Tibial artery (tissue), 4 donors: ENCODE measurements around the gene TMEM106A.
"Not testable (repeated sequence)": the region's sequence is repeated elsewhere in the genome, so short reads cannot be mapped to it uniquely, and the experiment has no call there.

Experiments used
- DNase-seq, 2 donors: peaks; one replicate each; pipeline ENCODE4 v3.0.0-alpha.2; 2019
- H3K27ac ChIP-seq, 2 donors: fragments of 200-600 bp; sonication (generic) in 1 of 2; 1 replicate in 1 of 2; 2 replicates in 1 of 2; pipeline ENCODE4 v1.5.1; 2018 to 2019; ENCODE audit warnings: mild to moderate bottlenecking in 1 of 2
- H3K27me3 ChIP-seq, 2 donors: fragments of 200-600 bp; sonication (generic) in 1 of 2; one replicate each; pipeline versions ENCODE4 v1.5.1 to v1.6.0; 2016 to 2019
- H3K36me3 ChIP-seq, 3 donors: fragments of 200-600 bp; sonication (generic) in 2 of 3; one replicate each; pipeline ENCODE4 v1.5.1; 2016 to 2019; ENCODE audit warnings: mild to moderate bottlenecking in 2 of 3
- H3K4me1 ChIP-seq, 4 donors: fragments of 200-600 bp; sonication (generic) in 2 of 4; 1 replicate in 3 of 4; 2 replicates in 1 of 4; pipeline ENCODE4 v1.5.1; 2016 to 2019
- H3K4me3 ChIP-seq, 2 donors: fragments of 200-600 bp; sonication (generic) in 1 of 2; 1 replicate in 1 of 2; 2 replicates in 1 of 2; pipeline ENCODE4 v1.5.1; 2018 to 2019; ENCODE audit warnings: mild to moderate bottlenecking in 2 of 2
- H3K9me3 ChIP-seq, 3 donors: fragments of 200-600 bp; sonication (generic) in 1 of 3; one replicate each; pipeline ENCODE4 v1.5.1; 2016 to 2019
- intact Hi-C: fragments of 100-400 bp; cut with DNase I; formaldehyde crosslinking; loops from one replicate; pipeline ENCODE4 v1.15.0; 2023; ENCODE audit warnings: low total_unique reads
- TF ChIP-seq, protein P1 (sequence below), 2 experiments: fragments of 200-600 bp in 1 of 2; fragments of 450-650 bp in 1 of 2; IDR thresholded peaks; one replicate each; pipeline ENCODE4 v1.5.1; 2017 to 2019; ENCODE audit warnings: antibody characterized with exemption in 2 of 2, mild to moderate bottlenecking in 1 of 2, moderate library complexity in 1 of 2

The TMEM106A gene

DNA sequence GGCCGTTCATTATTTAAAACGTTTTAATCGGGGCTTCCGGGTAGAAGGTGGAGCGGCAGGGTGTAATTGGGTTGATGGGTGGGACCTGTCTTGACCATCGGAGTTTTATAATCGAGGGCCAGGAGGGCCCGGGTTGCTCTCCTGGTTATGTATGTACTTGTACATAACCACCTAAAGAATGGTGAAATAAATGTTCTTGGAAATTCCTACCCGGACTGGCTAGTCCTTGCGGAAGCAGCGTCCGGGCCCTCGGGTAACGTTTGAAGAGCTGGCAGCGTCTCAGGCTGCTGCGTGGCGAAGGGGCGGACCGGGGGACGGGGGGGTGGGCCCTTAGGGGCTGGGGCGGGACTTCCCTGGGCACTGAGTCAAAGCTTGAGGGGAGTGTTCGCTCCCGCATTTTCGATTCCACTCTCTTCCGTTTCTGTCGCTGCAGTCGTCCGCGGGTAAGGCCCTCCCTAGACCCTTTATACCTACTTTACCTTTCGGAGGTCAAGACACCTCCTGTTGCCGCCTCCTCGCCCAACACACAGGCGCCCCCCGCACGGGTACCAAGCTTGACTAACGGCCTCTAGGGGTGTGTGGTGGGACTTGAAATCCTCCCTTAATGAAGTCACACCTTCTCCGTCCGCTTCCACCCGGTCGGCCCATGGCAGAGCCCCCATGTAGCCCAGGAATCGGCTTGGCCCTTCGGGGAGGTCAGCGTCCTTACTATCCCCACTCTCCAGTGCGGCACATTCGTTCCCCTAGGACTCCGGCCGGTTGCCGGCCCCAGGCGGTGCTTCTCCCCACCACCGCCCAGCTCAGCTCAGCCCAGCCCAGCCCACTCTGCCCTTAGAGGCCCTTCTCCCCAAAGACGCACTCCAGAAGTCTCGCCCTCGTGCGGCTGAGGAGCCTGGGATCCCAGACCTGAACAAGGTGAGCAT, at the start of gene TMEM106A:
Gene TMEM106A (plus strand): TSS at position 396 of the 923 bp plus-strand sequence. CDS start 1,167 bp downstream, outside the sequence.
- Histone ChIP-seq H3K27ac (peak within 1 kb of the TSS; percentile 75), H3K27me3 (no peaks in the 10 kb centered on the region), H3K36me3 (peaks cover 21 to 52% (median 42%) of the 10 kb centered on the region in 3 donors), H3K9me3 (no peaks in the 10 kb centered on the region), H3K4me3 (peak within 1 kb of the TSS; percentile 57 to 58), H3K4me1 (peaks cover 0 to 21% (median 17%) of the 10 kb centered on the region in 4 donors)
- DNase-seq: peak; percentile 79 to 89
- intact Hi-C loops: loop anchor here (5.0 kb wide), 1 partner anchor 126 kb away; no protein-coding TSS in a partner anchor
- TF ChIP-seq, protein P1, sequence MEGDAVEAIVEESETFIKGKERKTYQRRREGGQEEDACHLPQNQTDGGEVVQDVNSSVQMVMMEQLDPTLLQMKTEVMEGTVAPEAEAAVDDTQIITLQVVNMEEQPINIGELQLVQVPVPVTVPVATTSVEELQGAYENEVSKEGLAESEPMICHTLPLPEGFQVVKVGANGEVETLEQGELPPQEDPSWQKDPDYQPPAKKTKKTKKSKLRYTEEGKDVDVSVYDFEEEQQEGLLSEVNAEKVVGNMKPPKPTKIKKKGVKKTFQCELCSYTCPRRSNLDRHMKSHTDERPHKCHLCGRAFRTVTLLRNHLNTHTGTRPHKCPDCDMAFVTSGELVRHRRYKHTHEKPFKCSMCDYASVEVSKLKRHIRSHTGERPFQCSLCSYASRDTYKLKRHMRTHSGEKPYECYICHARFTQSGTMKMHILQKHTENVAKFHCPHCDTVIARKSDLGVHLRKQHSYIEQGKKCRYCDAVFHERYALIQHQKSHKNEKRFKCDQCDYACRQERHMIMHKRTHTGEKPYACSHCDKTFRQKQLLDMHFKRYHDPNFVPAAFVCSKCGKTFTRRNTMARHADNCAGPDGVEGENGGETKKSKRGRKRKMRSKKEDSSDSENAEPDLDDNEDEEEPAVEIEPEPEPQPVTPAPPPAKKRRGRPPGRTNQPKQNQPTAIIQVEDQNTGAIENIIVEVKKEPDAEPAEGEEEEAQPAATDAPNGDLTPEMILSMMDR (IDR thresholded peaks at IDR 0.05): peak; percentile 27 to 43

GRCh38 chr17:43165971-43166370, 45.7 kb upstream of the TMEM106A start:
- not testable (repeated sequence) for DNase-seq, H3K27ac ChIP-seq, H3K9me3 ChIP-seq, H3K27me3 ChIP-seq, H3K4me3 ChIP-seq
- intact Hi-C loops: loop anchor here (5.0 kb wide), 1 partner anchor 39 kb away; the partner anchor contains the start of gene BRCA1
- H3K36me3 ChIP-seq: peaks cover 0 to 12% (median 0%) of the 10 kb centered on the region in 3 donors
- H3K4me1 ChIP-seq: peaks cover 0 to 15% (median 9%) of the 10 kb centered on the region in 4 donors

DNA sequence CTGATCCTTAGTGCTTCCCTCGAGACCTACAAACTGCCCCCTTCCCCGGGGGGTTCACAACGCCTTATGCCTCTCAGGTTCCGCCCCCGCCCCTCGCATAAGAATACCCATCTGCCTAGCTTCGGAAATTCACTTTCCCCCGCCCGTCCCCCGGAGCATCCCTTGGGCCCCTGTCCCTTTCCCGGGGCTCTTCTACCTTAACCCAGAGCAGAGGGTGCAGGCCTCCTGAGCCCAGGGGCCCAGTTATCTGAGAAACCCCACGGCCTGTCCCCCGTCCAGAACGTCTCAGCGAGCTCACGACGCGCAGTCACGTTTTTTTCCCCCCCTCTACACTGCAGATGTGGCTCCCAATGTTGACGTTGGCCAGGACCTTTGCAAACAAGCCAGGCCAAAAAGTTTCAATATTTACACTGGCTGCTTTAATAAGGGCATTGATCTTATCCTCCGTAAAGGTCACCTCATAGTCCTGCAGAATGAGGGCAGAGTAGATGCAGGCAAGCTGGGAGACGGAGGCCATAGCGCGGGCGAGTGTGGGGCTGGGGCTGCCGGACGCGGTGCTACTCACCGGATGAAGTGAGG, 42.0 kb upstream of the TMEM106A start:
- TF ChIP-seq, protein P1 (IDR thresholded peaks at IDR 0.05): no peak
- Histone ChIP-seq H3K4me3 (peak overlapping the region; percentile 85 to 86), H3K36me3 (peaks cover 0 to under 1% (median 0%) of the 10 kb centered on the region in 3 donors), H3K9me3 (no peaks in the 10 kb centered on the region), H3K4me1 (peaks cover 11 to 44% (median 35%) of the 10 kb centered on the region in 4 donors), H3K27ac (peak overlapping the region; percentile 96 to 98), H3K27me3 (no peaks in the 10 kb centered on the region)
- DNase-seq: peak; percentile 29 to 71
- intact Hi-C loops: loop anchor here (5.0 kb wide), 1 partner anchor 42 kb away; the partner anchor contains the start of gene BRCA1

- H3K36me3 ChIP-seq: no peaks in the 10 kb centered on the region
- peak; percentile 96 for DNase-seq
- peak overlapping the region; percentile 85 to 86 for H3K4me3 ChIP-seq
- H3K4me1 ChIP-seq: peaks cover 11 to 50% (median 39%) of the 10 kb centered on the region in 4 donors
- peak overlapping the region; percentile 96 to 98 for H3K27ac ChIP-seq
- no peaks in the 10 kb centered on the region for H3K27me3 ChIP-seq
- intact Hi-C loops: no loop called here
- TF ChIP-seq, protein P1 (IDR thresholded peaks at IDR 0.05): peak in 1 of 2 experiments; percentile 24
- H3K9me3 ChIP-seq: no peaks in the 10 kb centered on the region
Measured at GRCh38 chr17:43170140-43170765, 41.4 kb upstream of the TMEM106A start.

DNA sequence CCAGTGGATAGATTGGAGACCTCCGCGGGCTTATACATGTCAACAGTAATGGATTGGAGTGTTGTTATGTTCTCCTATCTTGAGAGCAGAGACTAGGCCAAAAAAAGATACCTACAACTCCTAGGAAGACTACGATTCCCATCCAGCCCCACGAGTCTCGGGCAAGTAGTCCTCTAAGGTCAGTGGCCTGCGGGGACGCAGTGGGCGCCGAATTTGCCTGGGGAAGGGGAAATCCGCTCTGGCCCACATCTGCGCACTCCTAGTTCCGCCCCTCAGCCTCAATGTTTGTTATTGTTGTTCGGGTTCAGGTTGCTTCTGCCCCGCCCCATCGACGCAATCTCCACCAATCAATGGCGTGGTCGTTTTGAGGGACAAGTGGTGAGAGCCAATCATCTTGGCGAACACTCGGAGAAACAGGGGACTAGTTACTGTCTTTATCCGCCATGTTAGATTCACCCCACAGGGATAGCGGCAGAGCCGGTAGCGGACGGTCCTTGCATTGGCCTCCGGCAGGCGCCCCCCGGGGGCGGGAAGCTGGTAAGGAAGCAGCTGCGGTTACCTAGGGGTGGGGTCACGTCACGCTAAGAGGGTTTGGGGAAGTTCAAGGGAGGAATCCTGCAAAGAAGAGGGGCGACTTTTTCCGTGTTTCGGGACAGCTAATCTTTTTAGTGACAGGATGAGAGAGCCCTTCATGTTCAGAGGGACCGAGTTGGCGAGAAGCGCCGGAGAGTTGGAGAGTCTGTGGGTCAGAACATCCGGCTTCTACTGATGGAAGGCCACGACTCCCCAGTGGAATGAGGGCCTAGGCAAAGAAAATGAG, 40.7 kb upstream of the TMEM106A start, which contains the start of gene NBR1:
Gene NBR1 (plus strand): TSS at position 449 of the 820 bp plus-strand sequence. CDS start 4,586 bp downstream, outside the sequence.
- DNase-seq: peak; percentile 98
- no peaks in the 10 kb centered on the region for H3K9me3 ChIP-seq
- peak within 1 kb of the TSS; percentile 85 to 86 for H3K4me3 ChIP-seq
- peak within 1 kb of the TSS; percentile 96 to 98 for H3K27ac ChIP-seq
- H3K27me3 ChIP-seq: no peaks in the 10 kb centered on the region
- H3K4me1 ChIP-seq: peaks cover 11 to 58% (median 45%) of the 10 kb centered on the region in 4 donors
- intact Hi-C loops: no loop called here
- TF ChIP-seq, protein P1 (IDR thresholded peaks at IDR 0.05): peak in 1 of 2 experiments; percentile 30
- peaks cover 0 to under 1% (median 0%) of the 10 kb centered on the region in 3 donors for H3K36me3 ChIP-seq
